ENCODE measurements around the gene B3GLCT.
"Not testable (repeated sequence)": the region's sequence is repeated elsewhere in the genome, so short reads cannot be mapped to it uniquely, and the experiment has no call there.

The B3GLCT gene

GRCh38 chr13:31207661-31208552, 8.1 kb downstream of the B3GLCT start:
- in situ Hi-C loops (cut with MboI; ENCODE audit: low sequenced_read_pairs, unreplicated experiment), result no loop called here
- TF ChIP-seq CTCF (IDR thresholded peaks at IDR 0.05; ENCODE audit: borderline replicate concordance, control extremely low read depth, extremely low read depth, insufficient read depth, missing control alignments), result no peak
- no peak for DNase-seq (ENCODE audit: low spot score)

- no peak for DNase-seq (ENCODE audit: low spot score)
- no peak for TF ChIP-seq CTCF (IDR thresholded peaks at IDR 0.05; ENCODE audit: borderline replicate concordance, control extremely low read depth, extremely low read depth, insufficient read depth, missing control alignments)
- in situ Hi-C loops (cut with MboI; ENCODE audit: low sequenced_read_pairs, unreplicated experiment), result no loop called here
These were observed 8.9 kb downstream of the B3GLCT start for GRCh38 chr13:31208559-31209122.

GRCh38 chr13:31209172-31209840, 9.5 kb downstream of the B3GLCT start:
- in situ Hi-C loops (cut with MboI; ENCODE audit: low sequenced_read_pairs, unreplicated experiment), result no loop called here
- TF ChIP-seq CTCF (IDR thresholded peaks at IDR 0.05; ENCODE audit: borderline replicate concordance, control extremely low read depth, extremely low read depth, insufficient read depth, missing control alignments), result no peak
- no peak for DNase-seq (ENCODE audit: low spot score)

GRCh38 chr13:31209841-31210210, 10.1 kb downstream of the B3GLCT start:
- in situ Hi-C loops (cut with MboI; ENCODE audit: low sequenced_read_pairs, unreplicated experiment), result no loop called here
- no peak for DNase-seq (ENCODE audit: low spot score)
- no peak for TF ChIP-seq CTCF (IDR thresholded peaks at IDR 0.05; ENCODE audit: borderline replicate concordance, control extremely low read depth, extremely low read depth, insufficient read depth, missing control alignments)

GRCh38 chr13:31213651-31214289, 14.0 kb downstream of the B3GLCT start:
- TF ChIP-seq CTCF (IDR thresholded peaks at IDR 0.05; ENCODE audit: borderline replicate concordance, control extremely low read depth, extremely low read depth, insufficient read depth, missing control alignments), result no peak
- no peak for DNase-seq (ENCODE audit: low spot score)
- in situ Hi-C loops (cut with MboI; ENCODE audit: low sequenced_read_pairs, unreplicated experiment), result no loop called here

GRCh38 chr13:31214435-31214834, 14.7 kb downstream of the B3GLCT start:
- TF ChIP-seq CTCF (IDR thresholded peaks at IDR 0.05; ENCODE audit: borderline replicate concordance, control extremely low read depth, extremely low read depth, insufficient read depth, missing control alignments), result no peak
- in situ Hi-C loops (cut with MboI; ENCODE audit: low sequenced_read_pairs, unreplicated experiment), result no loop called here
- DNase-seq (ENCODE audit: low spot score), result no peak

- in situ Hi-C loops (cut with MboI; ENCODE audit: low sequenced_read_pairs, unreplicated experiment); DNase-seq (ENCODE audit: low spot score): not testable (repeated sequence)
These were observed 17.1 kb downstream of the B3GLCT start for GRCh38 chr13:31216916-31217315.

Data from GM13976 (cell line).